Activated T-cell treated with anti-CD3 and anti-CD28 coated beads for 4 hours (primary cell): ENCODE data around the gene ZSWIM8.
"Not testable (repeated sequence)": the region's sequence is repeated elsewhere in the genome, so short reads cannot be mapped to it uniquely, and the experiment has no call there.

ENCODE experiments used
- DNase-seq: peaks from one replicate; pipeline ENCODE4 v3.0.0-alpha.2; 2020

The ZSWIM8 gene

GRCh38 chr10:73817826-73818225 is 32.4 kb downstream of the ZSWIM8 start:
- no peak for DNase-seq

- no peak for DNase-seq
These were observed 33.0 kb downstream of the ZSWIM8 start for GRCh38 chr10:73818402-73818801.

GRCh38 chr10:73819081-73819480 is 33.7 kb downstream of the ZSWIM8 start:
- DNase-seq, result no peak

DNA sequence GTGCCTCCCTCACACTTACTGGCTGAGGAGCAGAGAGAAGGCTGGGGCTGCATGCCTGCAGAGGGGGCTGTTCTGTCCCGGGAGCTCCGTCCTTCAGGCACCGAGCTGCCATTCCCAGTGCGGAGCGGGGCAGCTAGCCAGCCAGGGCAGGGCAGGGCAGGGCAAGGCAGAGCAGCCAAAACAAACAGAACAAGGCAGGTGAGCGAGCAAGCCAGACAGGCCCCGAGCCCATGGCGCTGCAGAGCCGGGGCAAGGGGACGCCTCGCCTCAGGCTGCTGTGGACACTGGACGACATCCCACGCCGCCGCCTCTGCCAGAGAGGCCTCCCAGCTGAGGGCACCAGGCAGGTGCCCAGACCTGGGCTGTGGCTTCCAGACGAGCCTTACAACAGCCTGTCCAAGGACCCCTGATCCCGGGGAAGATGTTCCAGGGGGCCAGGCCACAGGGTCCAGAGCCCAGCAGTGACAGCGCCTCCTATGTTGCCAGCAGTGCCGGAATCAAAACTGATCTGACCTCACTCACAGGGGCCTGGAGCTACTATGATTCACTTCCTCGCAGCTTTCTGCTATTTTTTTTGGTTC is 34.2 kb downstream of the ZSWIM8 start:
- no peak for DNase-seq

GRCh38 chr10:73823391-73823790 is 38.0 kb downstream of the ZSWIM8 start:
- no peak for DNase-seq

- no peak for DNase-seq
These were observed 38.8 kb downstream of the ZSWIM8 start for GRCh38 chr10:73824146-73824725.

- DNase-seq, result no peak
These were observed 42.1 kb downstream of the ZSWIM8 start for GRCh38 chr10:73827346-73828089.

- no peak for DNase-seq
These were observed 42.8 kb downstream of the ZSWIM8 start for GRCh38 chr10:73828161-73828560.

GRCh38 chr10:73829090-73829489 is 43.7 kb downstream of the ZSWIM8 start:
- DNase-seq, result not testable (repeated sequence)

GRCh38 chr10:73836427-73836980 is 51.1 kb downstream of the ZSWIM8 start:
- DNase-seq, result no peak

- no peak for DNase-seq
These were observed 51.7 kb downstream of the ZSWIM8 start for GRCh38 chr10:73837072-73837471.

DNA sequence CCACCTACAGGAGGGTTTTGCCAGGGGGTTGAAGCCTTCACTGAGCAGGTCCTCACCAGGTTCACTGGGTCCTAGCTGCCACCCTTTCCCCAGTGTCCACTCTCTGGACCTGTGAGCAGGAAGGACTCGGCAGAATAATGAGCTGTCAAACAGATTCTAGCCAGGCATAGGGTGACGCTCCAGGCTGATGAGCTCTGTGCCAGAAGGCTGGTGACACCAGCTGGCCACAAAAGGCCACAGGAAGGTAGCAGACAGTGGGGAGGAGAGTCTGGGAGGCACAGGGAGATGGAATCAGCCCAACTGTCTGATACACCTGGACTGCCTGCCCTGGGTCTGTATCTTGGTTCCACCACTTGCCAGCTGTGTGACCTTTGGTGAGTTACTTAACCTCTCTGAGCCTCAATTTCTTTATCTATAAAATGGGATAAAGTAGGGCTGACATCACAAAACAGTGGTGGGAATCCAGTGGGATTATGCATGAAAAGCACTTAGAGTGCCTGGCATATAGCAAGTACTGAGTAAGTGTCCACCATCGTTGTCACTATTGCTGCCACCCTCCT is 52.7 kb downstream of the ZSWIM8 start:
- no peak for DNase-seq

GRCh38 chr10:73838827-73839226 is 53.4 kb downstream of the ZSWIM8 start:
- DNase-seq, result no peak

DNA sequence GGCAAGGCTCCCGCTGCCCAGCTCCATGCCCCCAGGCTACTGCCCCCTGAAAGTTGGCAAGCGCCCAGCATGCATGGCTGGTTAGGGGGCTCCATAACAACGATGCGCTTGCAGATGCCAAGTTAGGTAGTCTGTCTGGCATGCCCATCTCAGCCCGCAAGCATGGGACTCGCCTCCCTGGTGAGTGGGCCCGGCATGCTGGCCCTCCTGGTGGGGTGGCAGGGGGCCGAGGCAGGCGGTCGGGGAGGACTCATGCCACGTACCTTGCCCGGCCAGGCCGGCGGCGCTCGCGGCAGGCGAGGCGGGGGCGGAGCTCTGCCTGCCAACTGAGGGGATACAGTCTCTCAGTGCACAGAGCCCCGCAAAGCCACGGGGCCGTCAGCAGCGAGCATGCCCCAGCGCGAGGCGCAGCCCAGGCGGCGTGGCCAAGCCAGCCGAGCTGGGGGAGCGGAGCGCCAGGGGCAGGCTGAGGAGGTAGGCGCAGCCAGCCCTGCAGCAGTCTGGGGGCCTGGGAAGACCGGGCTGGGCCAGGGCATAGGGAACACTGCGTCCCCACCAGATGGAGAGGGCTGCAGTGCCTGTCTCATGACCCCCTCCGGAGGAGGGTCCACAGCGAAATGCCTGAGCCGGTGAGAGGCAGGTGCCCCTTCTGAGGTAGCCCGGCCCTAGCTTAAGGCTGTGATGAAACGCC is 54.0 kb downstream of the ZSWIM8 start:
- no peak for DNase-seq

GRCh38 chr10:73840056-73840402 is 54.6 kb downstream of the ZSWIM8 start:
- DNase-seq, result no peak

DNA sequence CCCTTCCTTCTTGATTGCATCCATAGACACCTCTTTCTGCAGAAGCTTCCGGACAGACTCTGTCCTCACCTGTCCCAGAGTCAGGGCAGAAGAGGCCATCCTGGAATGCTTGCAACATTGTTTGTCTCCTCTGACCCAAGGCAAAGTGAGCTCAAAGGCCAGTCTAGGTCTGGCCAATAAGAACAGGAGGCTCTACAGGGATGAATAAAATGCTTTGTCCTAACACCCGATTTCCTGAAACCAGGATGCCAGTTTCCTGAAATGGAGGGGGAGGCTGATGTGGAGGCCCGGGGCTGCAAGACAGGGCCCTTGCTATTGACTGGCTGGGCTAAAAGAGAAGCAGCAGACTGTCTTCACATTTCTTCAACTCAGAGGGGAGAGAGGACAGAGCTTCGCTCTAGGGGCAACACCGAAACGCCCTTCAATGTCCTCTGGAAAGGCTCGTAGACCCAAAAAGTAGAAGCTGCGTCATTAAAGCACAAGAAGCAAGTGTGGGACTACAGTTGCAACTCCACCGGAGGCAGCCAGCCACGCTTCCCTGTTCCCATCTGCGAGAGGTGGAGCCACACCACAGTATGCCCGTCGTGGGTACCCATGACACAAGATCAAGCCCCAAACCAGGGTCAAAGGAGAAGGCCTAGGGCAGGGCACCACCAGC is 55.1 kb downstream of the ZSWIM8 start:
- no peak for DNase-seq

- DNase-seq, result no peak
These were observed 55.6 kb downstream of the ZSWIM8 start for GRCh38 chr10:73841061-73841421.

DNA sequence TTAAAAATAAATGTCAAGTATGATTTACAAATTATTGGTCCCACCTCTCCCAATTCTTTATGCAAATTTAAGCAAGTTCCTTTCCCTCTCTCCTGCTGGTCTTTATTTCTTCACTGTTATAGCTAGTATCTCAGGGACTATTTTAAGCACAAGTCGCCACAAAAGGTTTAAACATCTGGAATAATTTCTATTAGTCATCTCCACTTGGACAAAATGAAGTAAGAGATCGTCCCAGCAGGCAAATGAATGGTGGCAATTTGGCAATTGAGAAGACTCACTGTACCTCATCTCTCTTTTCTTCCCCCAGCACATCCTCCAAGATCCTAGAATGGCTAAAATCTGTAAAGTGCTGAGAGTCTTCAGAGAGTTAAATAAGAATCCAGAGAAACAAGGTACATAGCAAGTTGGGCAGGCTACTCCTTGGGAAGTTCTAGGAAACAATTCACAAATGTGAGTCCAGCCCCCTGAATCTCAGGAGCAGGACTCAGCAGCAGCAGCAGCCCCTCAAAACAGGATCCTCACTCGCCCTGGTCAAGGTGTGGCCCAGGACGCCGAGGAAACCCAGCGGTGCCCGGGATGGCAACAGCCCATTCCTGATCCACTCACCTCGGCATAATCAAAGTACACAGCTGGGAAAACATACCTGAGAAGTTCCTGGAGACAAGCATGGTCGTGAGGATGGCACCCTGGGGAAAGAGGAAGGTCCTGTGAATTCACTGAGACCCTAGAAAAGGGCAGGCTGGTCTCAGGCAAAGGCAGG is 56.3 kb downstream of the ZSWIM8 start:
- DNase-seq, result no peak

- DNase-seq, result no peak
These were observed 56.9 kb downstream of the ZSWIM8 start for GRCh38 chr10:73842349-73842748.

- no peak for DNase-seq
These were observed 57.9 kb downstream of the ZSWIM8 start for GRCh38 chr10:73843261-73843660.

- DNase-seq, result no peak
These were observed 61.6 kb downstream of the ZSWIM8 start for GRCh38 chr10:73847031-73847430.
